Activated effector memory CD4-positive, alpha-beta T cell treated with anti-CD3 and anti-CD28 coated beads, Interleukin-2, amount 50 U/mL, for 16 hours (primary cell): ENCODE measurements around the gene PTCD2.

ENCODE experiments used
- DNase-seq: peaks from one replicate; pipeline ENCODE4 v3.0.0-alpha.2; 2020

The PTCD2 gene

DNA sequence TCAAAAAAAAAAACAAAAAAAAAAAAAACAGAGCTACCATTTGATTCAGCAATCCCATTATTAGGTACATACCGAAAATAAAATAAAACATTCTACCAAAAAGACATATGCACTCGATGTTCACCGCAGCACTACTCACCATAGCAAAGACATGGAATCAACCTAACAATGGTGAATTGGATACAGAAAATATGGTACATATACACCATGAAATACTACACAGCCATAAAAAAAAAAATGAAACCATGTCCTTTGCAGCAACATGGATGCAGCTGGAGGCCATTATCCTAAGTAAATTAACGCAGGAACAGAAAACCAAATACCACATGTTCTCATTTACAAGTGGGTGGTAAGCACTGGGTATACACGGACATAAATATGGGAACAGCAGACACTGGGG lies 21.5 kb upstream of the PTCD2 start:
- DNase-seq, result no peak

DNA sequence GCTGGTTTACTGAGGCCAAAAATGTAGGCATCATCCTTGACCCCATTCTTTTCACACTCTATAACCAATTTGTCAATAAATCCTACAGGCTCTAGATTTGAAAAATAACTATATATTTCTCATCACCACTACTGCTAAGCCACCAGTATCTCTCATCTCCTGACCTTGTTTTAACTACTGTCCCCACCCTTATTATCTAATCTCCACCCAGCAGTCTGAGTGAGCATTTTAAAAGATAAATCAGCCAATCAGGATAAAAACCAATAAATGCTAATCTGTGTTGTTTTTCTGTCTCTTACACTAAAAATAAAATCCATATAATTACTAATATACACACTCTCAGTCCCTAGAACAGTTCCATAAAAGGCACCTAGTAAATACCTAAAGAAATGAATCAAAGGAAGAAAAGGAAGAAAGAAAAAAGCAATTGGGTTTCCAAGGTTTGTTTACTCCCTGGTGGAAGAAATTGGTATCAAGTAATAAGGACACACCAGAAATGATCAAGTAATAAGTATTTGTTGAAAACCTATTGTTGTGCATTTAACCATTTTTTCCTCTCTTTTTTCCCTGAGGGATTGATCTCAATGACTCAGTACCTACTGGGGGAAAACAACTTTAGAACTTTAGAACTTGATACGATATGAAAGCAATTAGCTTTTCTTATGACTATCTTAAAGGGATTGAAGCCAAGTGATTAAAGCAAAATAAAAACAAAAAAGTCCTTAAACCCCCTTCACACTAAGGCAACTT lies 19.4 kb upstream of the PTCD2 start:
- DNase-seq, result no peak

DNA sequence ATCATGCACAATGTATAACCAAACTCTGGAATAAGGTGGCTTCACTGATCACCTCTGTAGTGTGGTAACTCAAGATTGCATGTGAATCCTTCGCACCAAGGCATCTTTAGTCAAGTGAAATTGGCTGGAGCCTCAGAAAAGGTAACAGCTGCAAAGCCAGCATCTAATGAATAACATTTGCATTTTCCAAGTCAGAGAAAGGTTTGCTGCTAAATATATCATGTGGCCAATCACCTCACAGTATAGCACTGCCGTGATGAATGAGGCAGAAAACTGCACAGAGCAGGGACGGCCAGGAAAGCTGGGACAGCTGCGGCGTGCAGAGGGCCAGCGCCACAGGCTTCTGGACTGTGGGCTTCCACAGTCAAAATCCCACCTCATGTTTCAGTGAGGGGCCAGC lies 18.6 kb upstream of the PTCD2 start:
- no peak for DNase-seq

DNA sequence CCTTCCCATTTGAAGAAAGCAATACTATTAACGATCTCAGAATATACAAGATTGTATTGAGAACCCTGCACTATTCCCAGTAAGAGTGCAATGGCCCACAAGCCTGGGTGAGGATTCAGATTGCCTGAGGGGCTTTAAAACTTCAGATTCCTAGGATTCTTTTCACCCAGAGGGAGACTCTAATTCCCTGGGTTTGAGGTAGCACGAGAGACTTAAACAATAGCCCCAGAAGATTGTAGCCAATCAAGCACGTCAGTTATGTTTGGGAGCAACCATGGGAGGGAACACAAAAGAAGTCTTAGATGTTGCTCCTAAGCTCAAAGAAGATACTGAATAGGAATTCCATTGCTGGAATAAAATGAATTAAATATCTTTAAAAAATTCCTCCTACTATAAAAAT lies 18.0 kb upstream of the PTCD2 start:
- DNase-seq, result no peak

DNA sequence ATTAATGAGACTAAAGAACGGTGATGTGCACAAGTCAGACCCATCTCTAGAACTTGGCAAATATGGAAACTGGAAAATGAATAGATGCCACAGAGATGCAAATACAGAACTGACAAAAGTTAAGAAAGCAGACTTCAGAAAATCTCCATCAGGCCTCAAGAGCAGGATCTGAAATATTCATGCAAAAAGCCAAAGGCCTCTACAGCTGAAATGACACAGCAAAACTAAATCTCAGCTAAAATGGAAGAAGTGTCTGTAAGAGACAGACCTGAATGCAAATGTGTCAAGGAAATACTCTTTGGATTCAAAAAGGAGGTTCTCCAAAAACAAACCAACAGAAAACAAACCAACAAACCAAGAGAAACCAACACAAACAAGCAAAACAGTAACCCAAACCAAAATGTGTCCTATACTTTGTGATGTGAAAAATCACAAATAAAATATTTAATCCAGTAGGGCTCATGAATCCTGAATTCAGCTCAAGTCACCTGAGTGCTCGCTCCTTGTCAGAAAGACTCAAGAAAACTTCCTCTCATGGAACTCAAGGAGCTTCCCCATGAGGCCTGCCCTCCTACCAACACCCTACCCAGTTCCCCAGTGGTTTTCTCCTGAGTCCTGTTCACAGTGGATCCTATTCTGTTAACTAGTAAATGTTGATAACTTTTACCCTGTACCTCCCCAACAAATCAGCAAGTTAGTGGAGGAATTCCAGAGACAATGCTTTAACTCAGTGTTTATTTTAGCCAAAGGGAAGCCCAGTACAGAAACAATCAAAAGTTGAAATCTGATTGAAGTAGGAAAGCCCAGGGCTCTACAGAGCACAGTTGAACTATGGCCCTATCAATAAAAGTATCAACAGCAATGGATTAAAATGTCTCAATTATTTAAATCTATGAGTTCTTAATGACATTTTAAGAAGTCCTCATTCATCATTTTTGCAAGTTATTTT lies 14.7 kb upstream of the PTCD2 start:
- no peak for DNase-seq

DNA sequence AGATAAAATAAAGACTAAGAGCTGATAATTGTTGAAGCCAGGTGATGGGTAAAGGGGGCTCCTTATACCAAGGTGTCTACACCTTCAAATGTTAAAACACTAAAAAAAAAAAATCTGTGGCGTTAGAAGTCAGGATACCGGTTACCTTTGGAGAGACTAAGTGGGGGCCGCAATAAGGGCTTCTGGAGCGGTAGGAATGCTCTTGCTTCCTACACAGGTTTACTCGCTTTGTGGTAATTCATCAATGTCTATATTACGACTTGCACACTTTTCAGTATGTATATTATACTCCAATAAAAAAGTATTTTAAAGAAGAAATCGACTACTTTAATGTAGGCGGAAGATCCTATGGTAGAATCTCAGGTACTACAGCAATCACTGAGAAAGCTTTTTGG lies 12.6 kb upstream of the PTCD2 start:
- DNase-seq, result no peak

DNA sequence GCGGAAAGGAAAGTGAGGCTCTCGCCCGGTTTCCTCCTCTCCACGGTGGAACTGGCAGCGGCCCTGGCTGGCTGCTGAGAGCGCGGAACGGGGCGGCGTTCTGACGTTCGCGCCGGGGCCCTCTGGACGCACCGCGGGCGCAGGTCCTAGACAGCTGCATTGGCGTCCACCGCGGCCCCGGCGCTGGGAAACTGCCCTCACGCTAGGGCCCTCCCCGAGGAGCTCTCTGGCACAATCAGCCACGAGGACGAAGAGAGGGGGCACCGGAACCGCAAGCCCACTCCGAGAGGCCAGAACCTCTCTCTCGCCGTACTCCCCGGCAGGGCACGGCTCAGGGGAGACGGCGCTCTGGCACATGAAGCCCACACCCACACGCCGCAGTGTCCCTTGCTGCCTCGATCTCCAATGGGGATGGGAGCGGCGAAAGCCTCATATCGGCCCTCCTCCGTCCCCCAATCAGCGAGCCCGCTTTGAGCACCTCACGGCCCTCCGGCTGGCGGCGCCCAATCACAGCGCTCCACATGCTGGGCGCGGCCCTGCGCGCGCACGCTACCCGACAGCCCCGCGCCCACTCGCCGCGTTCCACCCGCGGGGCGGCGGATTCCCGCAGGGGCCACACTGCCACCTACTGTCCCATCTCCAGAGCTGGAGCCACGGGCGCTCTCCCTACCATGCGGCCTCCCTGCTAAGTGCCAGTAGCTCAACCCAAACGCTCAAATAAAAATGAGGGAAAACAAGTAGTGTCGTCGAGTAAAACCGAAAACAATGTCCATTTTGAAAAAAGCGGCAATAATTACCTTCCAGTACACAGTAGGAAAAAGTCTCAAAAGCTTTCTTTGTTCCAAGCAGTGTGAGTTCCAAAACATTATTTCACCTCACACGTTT lies 12.0 kb upstream of the PTCD2 start:
- peak; percentile 99 for DNase-seq

DNA sequence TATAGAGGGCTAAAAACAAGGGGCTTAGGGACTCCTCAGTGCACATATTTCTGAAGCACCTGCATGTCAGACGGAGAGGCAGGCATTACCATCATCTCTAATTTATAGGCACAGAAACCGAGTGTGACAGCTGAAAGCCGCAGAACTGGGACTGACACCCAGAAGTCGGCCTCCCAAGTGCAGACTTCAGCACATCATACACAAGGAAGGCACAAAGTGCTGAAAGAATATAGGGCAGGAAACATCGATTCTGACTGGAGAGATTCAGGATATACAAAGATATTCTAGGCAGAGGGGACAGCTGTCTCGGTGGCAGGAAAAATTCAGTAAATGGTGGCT lies 11.4 kb upstream of the PTCD2 start:
- DNase-seq, result no peak

DNA sequence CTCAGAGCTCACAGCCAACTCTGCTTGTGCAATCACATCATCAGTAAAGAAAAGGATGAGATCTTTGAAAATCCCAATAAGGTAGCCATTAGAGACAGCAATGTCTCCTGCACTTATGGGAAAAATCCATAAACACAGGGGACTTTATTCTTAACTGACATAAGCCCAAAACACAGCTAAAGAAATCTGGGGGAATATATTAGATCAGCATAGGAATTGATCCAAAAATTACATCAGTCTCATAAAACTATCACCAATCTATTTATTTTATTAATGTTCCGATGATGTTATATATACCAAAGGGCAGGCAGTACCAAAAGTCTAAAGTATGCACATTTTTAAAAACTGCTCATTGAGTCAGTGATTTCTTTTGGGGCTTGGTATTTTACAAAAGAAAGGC lies 7.0 kb upstream of the PTCD2 start:
- no peak for DNase-seq

DNA sequence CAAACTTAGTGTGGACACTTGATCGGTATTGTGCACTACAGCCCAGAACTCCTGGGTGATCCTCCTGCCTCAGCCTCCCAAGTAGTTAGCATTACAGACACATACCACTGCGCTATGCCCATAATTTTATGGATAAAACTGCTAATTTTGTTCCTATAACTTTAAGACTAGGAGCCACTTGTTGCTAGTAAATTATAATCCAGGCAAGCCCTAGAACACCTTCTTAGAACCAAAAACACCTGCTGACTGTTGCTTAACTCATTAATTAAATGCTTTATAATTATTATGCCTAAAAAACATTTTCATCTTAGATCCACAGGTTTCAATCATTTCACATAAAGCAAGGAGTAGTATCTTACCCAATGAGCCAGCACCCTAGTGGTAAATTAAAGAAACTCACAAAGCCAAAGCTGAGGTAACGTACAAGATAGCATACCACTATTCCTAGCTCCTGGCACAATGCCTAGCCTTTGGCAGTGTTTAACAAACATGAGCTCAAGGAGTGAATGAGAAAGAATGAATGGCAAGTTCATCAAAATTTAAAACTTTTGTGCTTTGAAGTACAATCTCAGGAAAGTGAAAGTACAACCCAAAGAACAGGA lies 5.5 kb upstream of the PTCD2 start:
- DNase-seq, result no peak

DNA sequence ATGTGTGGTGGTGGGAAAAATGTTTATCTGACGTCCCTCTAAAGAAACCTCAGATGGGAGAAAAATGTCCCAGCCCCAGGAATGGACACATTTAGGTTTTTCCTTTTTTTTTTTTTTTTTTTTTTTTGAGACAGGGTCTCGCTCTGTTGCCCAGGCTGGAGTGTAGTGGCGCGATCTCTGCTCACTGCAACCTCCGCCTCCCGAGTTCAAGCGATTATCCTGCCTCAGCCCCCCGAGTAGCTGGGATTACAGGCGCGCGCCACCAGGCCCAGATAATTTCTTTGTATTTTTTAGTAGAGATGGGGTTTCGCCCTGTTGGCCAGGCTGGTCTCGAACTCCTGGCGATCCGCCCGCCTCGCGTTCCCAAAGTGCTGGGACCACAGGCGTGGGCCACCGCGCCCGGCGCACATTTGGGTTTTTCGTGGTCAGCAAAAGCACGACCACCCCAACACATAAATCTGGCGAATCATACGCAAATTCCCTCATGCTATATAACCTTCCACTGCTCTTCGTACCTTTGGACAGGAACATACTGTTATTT lies 668 bp upstream of the PTCD2 start:
- DNase-seq, result peak; percentile 71

DNA sequence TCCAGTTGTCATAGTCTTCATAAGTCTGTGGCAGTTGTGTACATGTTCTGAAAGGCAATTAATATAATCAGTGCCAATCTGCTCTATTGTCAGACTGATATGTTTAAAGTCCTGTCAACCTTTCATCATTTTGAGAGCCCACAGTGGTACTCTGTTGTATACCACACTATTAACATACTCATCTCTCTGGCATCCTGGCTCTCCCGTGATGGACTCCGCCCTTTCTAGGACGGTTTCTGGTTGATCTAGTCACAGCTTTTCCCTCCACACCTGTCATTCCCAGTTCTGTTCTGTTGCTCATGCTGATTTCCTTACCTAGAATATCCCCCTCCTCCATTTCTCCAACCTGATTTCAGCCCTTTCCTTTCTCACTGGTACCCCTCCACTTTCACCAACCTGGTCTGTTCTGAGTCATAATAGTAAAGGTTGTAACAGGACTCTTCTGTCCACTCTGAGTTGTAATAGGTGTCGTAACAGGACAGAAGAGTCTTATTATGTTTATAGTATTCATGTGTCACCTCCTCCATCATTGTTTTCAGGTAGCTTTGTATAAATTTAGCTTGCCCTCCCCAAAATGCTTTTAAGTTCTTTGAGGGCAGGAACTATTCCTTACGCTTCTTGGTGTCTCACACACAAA lies 4.1 kb downstream of the PTCD2 start:
- DNase-seq, result no peak

DNA sequence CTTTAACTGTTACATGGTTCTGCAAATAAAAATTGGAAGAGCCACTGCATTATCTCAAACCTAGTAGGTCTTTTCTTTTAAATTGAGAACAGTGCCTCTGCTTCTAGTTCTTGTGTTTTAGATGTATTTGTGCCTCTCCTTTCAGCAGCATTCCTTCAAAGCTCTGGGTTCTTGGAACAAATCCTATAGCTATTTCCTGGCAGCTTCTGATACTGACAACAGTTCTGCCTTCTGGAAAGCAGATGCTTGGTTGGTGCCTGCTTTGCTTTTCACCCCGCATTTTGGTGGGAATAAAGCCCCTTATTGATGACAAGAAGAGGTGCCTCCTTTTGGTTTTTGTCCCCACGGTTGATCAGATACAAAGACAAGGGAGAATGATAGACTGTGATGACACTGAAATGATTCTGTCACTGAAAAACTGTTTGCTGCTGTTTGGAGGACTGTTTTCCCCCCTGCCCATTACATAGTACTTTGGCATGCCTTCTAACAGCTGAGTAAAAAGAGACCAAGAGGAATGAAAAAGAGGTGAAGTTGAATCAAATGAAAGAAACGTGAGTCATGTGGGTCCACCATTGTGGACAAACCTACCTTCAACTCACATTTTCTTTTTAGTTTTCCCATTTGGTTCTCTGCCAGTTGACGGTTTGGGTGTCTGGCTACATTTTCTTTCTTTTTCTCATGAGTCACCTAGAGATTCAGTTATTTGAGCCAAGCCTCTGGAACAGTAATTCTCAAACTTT lies 5.6 kb downstream of the PTCD2 start:
- no peak for DNase-seq

DNA sequence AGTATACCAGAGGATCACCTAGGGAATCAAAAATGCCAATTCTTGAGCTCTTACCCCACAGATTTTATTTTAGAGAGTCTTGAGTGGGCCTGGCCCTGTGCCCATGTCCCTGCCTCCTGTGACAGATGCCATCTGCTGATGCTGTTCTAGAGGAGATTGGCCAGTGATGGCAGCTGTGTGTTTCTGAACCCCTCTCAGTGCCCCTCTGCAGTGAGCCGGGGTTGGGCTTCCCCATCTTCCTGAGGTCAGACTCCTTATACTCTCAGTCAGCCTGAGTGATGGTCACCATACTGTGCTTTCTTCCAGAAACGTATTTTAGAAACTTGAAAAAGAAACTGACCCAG lies 6.1 kb downstream of the PTCD2 start:
- no peak for DNase-seq

DNA sequence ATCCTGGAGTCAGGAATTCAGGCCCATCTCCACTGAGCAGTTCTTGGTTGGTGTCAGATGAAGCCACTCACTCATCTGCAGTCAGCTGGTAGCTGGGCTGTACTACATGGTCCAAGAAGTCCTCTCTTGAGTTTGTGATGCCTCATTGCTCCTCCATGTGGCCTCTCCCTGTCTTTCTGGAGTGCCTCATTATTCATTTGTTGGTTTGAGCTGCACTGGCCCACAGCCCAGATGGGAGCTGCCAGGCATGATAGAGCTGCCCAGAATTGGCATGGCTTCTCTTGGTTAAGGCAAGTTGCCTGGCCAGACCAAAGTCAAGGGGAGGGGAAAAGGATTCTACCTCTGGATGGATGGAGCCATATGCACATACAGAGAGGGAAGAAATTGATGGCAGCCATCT lies 8.0 kb downstream of the PTCD2 start:
- no peak for DNase-seq

DNA sequence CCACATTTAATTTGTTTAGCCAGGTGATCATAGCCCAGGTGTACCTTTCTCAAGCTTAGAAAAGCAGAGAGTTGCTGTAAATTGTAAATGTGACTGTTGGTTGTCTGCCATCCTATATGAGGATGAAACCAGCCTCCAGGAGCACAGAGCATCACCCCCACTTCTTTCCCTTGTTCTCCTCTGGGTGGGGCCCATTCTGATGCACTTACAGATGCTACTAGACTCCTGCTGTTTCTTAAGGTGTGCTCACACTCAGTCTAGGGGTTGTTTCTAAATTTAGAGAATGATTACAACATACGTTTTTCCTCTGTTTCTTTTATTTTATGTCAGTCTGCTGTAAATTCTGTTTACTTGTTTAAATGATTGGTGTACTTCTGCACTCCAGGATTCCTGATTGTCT lies 10.5 kb downstream of the PTCD2 start:
- DNase-seq, result no peak

DNA sequence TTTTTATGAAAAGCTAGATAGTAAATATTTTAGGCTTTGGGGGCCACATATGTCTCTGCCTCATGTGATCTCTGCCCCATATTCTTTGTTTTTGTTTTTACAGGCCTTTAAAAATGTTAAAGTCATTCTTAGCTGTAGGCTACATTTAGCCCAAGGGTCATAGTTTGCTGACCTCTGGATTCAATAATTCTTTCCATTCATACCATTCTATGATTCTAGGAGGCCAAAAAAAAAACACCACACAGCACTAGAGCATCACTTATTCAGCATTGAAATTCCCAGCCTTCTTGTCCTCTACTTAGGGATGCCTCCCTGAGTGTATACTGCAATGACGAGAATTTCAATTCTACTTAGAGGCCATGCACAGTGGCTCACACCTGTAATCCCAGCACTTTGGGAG lies 17.0 kb downstream of the PTCD2 start:
- no peak for DNase-seq

DNA sequence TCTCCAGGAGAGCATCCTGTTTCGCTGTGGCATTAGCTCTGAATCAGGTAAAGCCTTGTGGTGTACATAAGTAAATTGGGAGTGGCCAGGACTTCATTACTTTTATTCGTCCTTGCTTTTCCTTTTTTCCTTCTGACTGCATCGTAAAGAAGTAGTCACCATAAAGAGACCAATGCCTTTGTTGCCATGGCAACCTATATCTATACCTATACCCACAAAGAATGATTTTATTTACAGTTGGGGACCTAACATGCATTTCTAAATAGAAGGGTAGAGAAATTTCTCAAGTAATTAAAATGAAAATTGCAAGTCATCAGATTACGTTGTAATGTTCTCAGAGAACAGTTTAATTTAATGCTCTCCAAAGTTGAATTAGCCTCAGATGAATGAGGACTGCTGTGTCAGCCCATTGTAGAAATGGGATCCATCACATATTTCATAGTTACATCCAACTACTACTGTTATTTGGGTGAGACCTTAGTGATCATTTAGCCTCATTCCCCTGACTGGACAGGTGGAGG lies 18.6 kb downstream of the PTCD2 start:
- DNase-seq, result no peak

DNA sequence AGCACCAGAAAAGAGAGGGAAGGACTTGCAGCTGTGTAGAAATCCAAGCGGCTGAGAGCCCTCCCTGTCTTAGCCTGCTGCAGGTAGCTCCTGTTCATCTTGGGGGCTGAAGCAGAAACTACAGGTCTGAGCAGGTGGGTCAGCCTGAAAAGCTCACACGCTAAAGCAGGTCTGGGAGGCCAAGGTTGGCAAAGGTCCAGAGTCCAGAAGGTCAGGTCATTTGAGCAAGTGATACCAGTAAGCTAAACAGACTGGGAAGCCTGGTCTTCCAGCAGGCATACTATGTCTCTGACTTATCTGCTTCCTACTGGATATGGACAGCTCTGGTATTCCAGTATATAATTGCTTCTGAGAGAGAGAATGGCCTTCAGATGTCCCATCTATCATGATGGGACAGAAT lies 26.2 kb downstream of the PTCD2 start:
- no peak for DNase-seq

DNA sequence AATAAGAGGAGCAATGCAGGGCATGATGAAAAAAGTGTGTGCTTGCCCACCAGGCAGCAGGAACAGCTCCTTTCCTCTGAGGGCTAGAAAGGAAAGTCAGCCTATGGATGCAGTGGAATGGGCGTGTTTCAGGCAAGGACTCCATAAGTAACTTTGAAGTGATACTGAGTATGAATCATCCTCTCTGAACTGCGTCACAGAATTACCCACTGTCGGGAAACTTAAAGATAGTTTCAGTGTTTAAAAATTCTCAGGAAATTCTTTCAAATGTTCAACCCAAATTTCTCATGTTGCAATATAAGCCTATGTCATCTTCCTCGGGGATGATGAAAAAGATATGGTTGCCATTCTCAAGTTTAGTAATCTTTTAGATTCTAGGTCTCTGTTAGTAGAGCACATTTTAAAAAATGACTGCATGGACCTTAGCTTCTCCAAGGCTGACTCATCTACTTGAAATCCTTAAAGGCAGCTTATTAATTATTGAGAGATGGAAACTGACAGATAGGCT lies 27.7 kb downstream of the PTCD2 start:
- DNase-seq, result no peak

DNA sequence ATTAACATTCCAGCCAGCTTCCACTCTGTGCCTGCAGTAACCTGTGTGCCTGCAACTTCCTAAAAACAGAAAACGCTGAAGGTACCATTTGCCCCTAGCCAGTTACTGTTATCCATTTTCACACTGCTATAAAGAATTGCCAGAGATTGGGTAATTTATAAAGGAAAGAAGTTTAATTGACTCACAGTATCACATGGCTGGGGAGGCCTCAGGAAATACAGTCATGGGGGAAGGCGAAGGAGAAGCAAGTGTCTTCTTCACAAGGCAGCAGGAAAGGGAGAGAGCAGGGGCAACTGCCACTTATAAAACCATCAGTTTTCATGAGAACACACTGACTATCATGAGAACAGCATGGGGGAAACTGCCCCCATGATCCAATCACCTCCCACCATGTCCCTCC lies 31.2 kb downstream of the PTCD2 start:
- DNase-seq, result no peak
